ENCODE measurements around the gene ARHGAP26.

Gene ARHGAP26

GRCh38 chr5:142972064-142972570 is 201.9 kb downstream of the ARHGAP26 start:
- H3K18ac ChIP-seq (ENCODE audit: low read depth in 1 of 2, low read length in 2 of 2), result no peak overlapping the region
- H2AK5ac ChIP-seq (ENCODE audit: low read length, severe bottlenecking), result no peak overlapping the region
- no peak overlapping the region for H3K4ac ChIP-seq (ENCODE audit: low read depth in 1 of 2, low read length in 2 of 2)
- peaks cover 6% of the 10 kb centered on the region for H3K4me1 ChIP-seq (ENCODE audit: control insufficient read depth, insufficient read depth, low read depth, low read length)
- H2BK12ac ChIP-seq (ENCODE audit: low read length in 2 of 2), result no peak overlapping the region
- no peak overlapping the region for H4K8ac ChIP-seq (ENCODE audit: low read length)
- no peak overlapping the region for H2BK5ac ChIP-seq (ENCODE audit: low read depth, low read length, poor library complexity, severe bottlenecking)
- H3K9ac ChIP-seq (ENCODE audit: low read length), result no peak overlapping the region
- H3K27ac ChIP-seq (ENCODE audit: low read length, poor library complexity, severe bottlenecking), result no peak overlapping the region
- H3K36me3 ChIP-seq (ENCODE audit: control insufficient read depth in 1 of 2, insufficient read depth in 2 of 2, low read depth in 1 of 2, low read length in 2 of 2), result no peaks in the 10 kb centered on the region
- H3K27me3 ChIP-seq (ENCODE audit: control insufficient read depth in 1 of 2, insufficient read depth in 1 of 2, low read length in 2 of 2), result no peaks in the 10 kb centered on the region
- H3K14ac ChIP-seq (ENCODE audit: low read length in 2 of 2), result no peak overlapping the region
- no peak overlapping the region for H3K4me2 ChIP-seq (ENCODE audit: low read length, poor library complexity, severe bottlenecking)
- H2BK120ac ChIP-seq (ENCODE audit: low read depth, low read length), result no peak overlapping the region
- peaks cover 2% of the 10 kb centered on the region for H3K79me1 ChIP-seq (replicated peaks; ENCODE audit: low read length, poor library complexity, severe bottlenecking)
- no peak overlapping the region for H3K4me3 ChIP-seq (ENCODE audit: insufficient read depth in 1 of 2, low read depth in 1 of 2, low read length in 2 of 2)
- DNase-seq, result no peak
- H2BK15ac ChIP-seq (ENCODE audit: low read depth, poor library complexity, severe bottlenecking), result no peak overlapping the region
- H2AFZ ChIP-seq (ENCODE audit: low read depth, low read length), result peak overlapping the region; percentile 55
- H4K91ac ChIP-seq (ENCODE audit: low read length), result no peak overlapping the region
- no peaks in the 10 kb centered on the region for H3K9me3 ChIP-seq (ENCODE audit: control insufficient read depth, low read length)
- WGBS, result 91% methylated on average over 5 of the region's 5 CpGs
- no peak overlapping the region for H3K23ac ChIP-seq (ENCODE audit: low read length in 2 of 2)

- Histone ChIP-seq H3K23ac (ENCODE audit: low read length in 2 of 2) (no peak overlapping the region), H3K27ac (ENCODE audit: low read length, poor library complexity, severe bottlenecking) (no peak overlapping the region), H3K9ac (ENCODE audit: low read length) (no peak overlapping the region), H2AFZ (ENCODE audit: low read depth, low read length) (no peak overlapping the region), H3K4me1 (ENCODE audit: control insufficient read depth, insufficient read depth, low read depth, low read length) (peaks cover 6% of the 10 kb centered on the region), H3K36me3 (ENCODE audit: control insufficient read depth in 1 of 2, insufficient read depth in 2 of 2, low read depth in 1 of 2, low read length in 2 of 2) (no peaks in the 10 kb centered on the region), H3K4ac (ENCODE audit: low read depth in 1 of 2, low read length in 2 of 2) (no peak overlapping the region), H2BK120ac (ENCODE audit: low read depth, low read length) (no peak overlapping the region), H3K18ac (ENCODE audit: low read depth in 1 of 2, low read length in 2 of 2) (no peak overlapping the region), H3K27me3 (ENCODE audit: control insufficient read depth in 1 of 2, insufficient read depth in 1 of 2, low read length in 2 of 2) (no peaks in the 10 kb centered on the region), H3K4me3 (ENCODE audit: insufficient read depth in 1 of 2, low read depth in 1 of 2, low read length in 2 of 2) (no peak overlapping the region), H2AK5ac (ENCODE audit: low read length, severe bottlenecking) (no peak overlapping the region), H2BK12ac (ENCODE audit: low read length in 2 of 2) (no peak overlapping the region), H2BK15ac (ENCODE audit: low read depth, poor library complexity, severe bottlenecking) (no peak overlapping the region), H3K79me1 (replicated peaks; ENCODE audit: low read length, poor library complexity, severe bottlenecking) (peaks cover 2% of the 10 kb centered on the region), H3K4me2 (ENCODE audit: low read length, poor library complexity, severe bottlenecking) (no peak overlapping the region), H2BK5ac (ENCODE audit: low read depth, low read length, poor library complexity, severe bottlenecking) (no peak overlapping the region), H4K91ac (ENCODE audit: low read length) (no peak overlapping the region), H3K9me3 (ENCODE audit: control insufficient read depth, low read length) (no peaks in the 10 kb centered on the region), H4K8ac (ENCODE audit: low read length) (no peak overlapping the region), H3K14ac (ENCODE audit: low read length in 2 of 2) (no peak overlapping the region)
- DNase-seq, result no peak
- 98% methylated on average over 2 of the region's 3 CpGs for WGBS
Measured at GRCh38 chr5:142973932-142974331, 203.8 kb downstream of the ARHGAP26 start.

GRCh38 chr5:142974409-142974808 is 204.2 kb downstream of the ARHGAP26 start:
- Histone ChIP-seq H2AK5ac (ENCODE audit: low read length, severe bottlenecking) (no peak overlapping the region), H3K4ac (ENCODE audit: low read depth in 1 of 2, low read length in 2 of 2) (no peak overlapping the region), H3K4me2 (ENCODE audit: low read length, poor library complexity, severe bottlenecking) (no peak overlapping the region), H3K14ac (ENCODE audit: low read length in 2 of 2) (no peak overlapping the region), H2BK12ac (ENCODE audit: low read length in 2 of 2) (no peak overlapping the region), H3K79me1 (replicated peaks; ENCODE audit: low read length, poor library complexity, severe bottlenecking) (peaks cover 4% of the 10 kb centered on the region), H2BK120ac (ENCODE audit: low read depth, low read length) (no peak overlapping the region), H4K91ac (ENCODE audit: low read length) (no peak overlapping the region), H2BK5ac (ENCODE audit: low read depth, low read length, poor library complexity, severe bottlenecking) (no peak overlapping the region), H3K36me3 (ENCODE audit: control insufficient read depth in 1 of 2, insufficient read depth in 2 of 2, low read depth in 1 of 2, low read length in 2 of 2) (no peaks in the 10 kb centered on the region), H3K27ac (ENCODE audit: low read length, poor library complexity, severe bottlenecking) (no peak overlapping the region), H2BK15ac (ENCODE audit: low read depth, poor library complexity, severe bottlenecking) (no peak overlapping the region), H3K9ac (ENCODE audit: low read length) (no peak overlapping the region), H3K4me3 (ENCODE audit: insufficient read depth in 1 of 2, low read depth in 1 of 2, low read length in 2 of 2) (no peak overlapping the region), H3K9me3 (ENCODE audit: control insufficient read depth, low read length) (no peaks in the 10 kb centered on the region), H4K8ac (ENCODE audit: low read length) (no peak overlapping the region), H2AFZ (ENCODE audit: low read depth, low read length) (no peak overlapping the region), H3K23ac (ENCODE audit: low read length in 2 of 2) (no peak overlapping the region), H3K4me1 (ENCODE audit: control insufficient read depth, insufficient read depth, low read depth, low read length) (peaks cover 9% of the 10 kb centered on the region), H3K18ac (ENCODE audit: low read depth in 1 of 2, low read length in 2 of 2) (no peak overlapping the region), H3K27me3 (ENCODE audit: control insufficient read depth in 1 of 2, insufficient read depth in 1 of 2, low read length in 2 of 2) (no peaks in the 10 kb centered on the region)
- no peak for DNase-seq
- WGBS, result 100% methylated on average over 2 of the region's 4 CpGs

GRCh38 chr5:142976861-142977260 is 206.7 kb downstream of the ARHGAP26 start:
- peak overlapping the region; percentile 10 to 72 for H3K4ac ChIP-seq (ENCODE audit: low read depth in 1 of 2, low read length in 2 of 2)
- peak overlapping the region; percentile 48 for H2AFZ ChIP-seq (ENCODE audit: low read depth, low read length)
- no peaks in the 10 kb centered on the region for H3K27me3 ChIP-seq (ENCODE audit: control insufficient read depth in 1 of 2, insufficient read depth in 1 of 2, low read length in 2 of 2)
- no peak overlapping the region for H3K9ac ChIP-seq (ENCODE audit: low read length)
- H3K14ac ChIP-seq (ENCODE audit: low read length in 2 of 2), result no peak overlapping the region
- H3K18ac ChIP-seq (ENCODE audit: low read depth in 1 of 2, low read length in 2 of 2), result peak overlapping the region in 1 of 2 experiments; percentile 9
- H2BK120ac ChIP-seq (ENCODE audit: low read depth, low read length), result peak overlapping the region; percentile 71
- H3K27ac ChIP-seq (ENCODE audit: low read length, poor library complexity, severe bottlenecking), result peak overlapping the region; percentile 94
- no peak overlapping the region for H3K4me2 ChIP-seq (ENCODE audit: low read length, poor library complexity, severe bottlenecking)
- peaks cover 12% of the 10 kb centered on the region for H3K4me1 ChIP-seq (ENCODE audit: control insufficient read depth, insufficient read depth, low read depth, low read length)
- WGBS, result 92% methylated on average over 3 of the region's 3 CpGs
- peak overlapping the region; percentile 97 for H2BK5ac ChIP-seq (ENCODE audit: low read depth, low read length, poor library complexity, severe bottlenecking)
- no peaks in the 10 kb centered on the region for H3K36me3 ChIP-seq (ENCODE audit: control insufficient read depth in 1 of 2, insufficient read depth in 2 of 2, low read depth in 1 of 2, low read length in 2 of 2)
- H3K23ac ChIP-seq (ENCODE audit: low read length in 2 of 2), result no peak overlapping the region
- no peak overlapping the region for H2BK15ac ChIP-seq (ENCODE audit: low read depth, poor library complexity, severe bottlenecking)
- no peak overlapping the region for H4K8ac ChIP-seq (ENCODE audit: low read length)
- H3K4me3 ChIP-seq (ENCODE audit: insufficient read depth in 1 of 2, low read depth in 1 of 2, low read length in 2 of 2), result no peak overlapping the region
- no peak overlapping the region for H4K91ac ChIP-seq (ENCODE audit: low read length)
- peak overlapping the region in 1 of 2 experiments; percentile 94 for H2BK12ac ChIP-seq (ENCODE audit: low read length in 2 of 2)
- peaks cover 10% of the 10 kb centered on the region for H3K79me1 ChIP-seq (replicated peaks; ENCODE audit: low read length, poor library complexity, severe bottlenecking)
- no peaks in the 10 kb centered on the region for H3K9me3 ChIP-seq (ENCODE audit: control insufficient read depth, low read length)
- peak overlapping the region; percentile 97 for H2AK5ac ChIP-seq (ENCODE audit: low read length, severe bottlenecking)
- peak; percentile 46 for DNase-seq
